DMS53 (cell line): Measurements from ENCODE around the gene OGN.

Source experiments
- DNase-seq: peaks from one replicate; lab custom pipeline; 2025; lab: John Stamatoyannopoulos, UW

OGN gene

GRCh38 chr9:92402826-92403745, 1.3 kb downstream of the OGN start:
- DNase-seq = no peak

DNA sequence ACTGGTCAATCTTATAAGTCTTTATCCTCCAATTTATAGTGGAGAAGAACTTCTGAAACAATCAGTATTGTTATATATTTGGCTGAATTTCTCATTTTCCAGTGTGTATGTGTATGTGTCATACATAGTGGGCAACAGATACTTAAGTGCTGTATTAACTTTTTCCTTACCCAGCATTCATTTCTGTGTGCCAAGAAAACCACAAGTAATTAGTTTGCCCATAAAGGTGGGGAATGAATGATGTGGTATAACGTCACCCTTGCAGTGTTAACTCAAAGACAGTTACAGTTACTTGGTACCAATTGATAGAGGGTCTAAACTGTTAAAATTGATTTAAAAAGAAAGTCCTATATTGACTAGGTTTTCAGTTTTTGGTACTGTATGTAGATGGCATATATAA, 2.0 kb downstream of the OGN start:
- DNase-seq = no peak

GRCh38 chr9:92397853-92398252, 6.5 kb downstream of the OGN start:
- DNase-seq = no peak

GRCh38 chr9:92395617-92396016, 8.8 kb downstream of the OGN start:
- DNase-seq = no peak

DNA sequence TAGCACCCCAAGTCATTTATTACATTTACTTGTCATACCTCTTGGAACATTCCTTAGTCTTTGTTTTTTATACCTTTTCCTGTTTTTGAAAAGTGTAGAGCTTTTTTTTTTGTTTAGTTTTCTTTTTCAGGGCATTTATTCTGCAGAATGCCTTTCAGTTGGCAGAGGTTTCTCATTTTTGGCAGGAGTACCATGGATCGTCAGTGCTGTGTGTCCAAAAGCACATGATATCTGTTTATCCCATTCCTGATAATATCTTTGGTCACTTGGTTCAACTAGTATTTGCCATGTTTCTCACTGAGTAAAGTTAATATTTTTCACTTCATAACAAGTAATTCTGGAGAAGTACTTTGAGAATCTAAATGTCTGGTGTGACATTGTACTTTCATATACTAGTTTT, 10.7 kb downstream of the OGN start:
- no peak for DNase-seq

GRCh38 chr9:92392690-92393089, 11.7 kb downstream of the OGN start:
- no peak for DNase-seq

GRCh38 chr9:92385953-92386352, 18.4 kb downstream of the OGN start:
- DNase-seq = no peak

DNA sequence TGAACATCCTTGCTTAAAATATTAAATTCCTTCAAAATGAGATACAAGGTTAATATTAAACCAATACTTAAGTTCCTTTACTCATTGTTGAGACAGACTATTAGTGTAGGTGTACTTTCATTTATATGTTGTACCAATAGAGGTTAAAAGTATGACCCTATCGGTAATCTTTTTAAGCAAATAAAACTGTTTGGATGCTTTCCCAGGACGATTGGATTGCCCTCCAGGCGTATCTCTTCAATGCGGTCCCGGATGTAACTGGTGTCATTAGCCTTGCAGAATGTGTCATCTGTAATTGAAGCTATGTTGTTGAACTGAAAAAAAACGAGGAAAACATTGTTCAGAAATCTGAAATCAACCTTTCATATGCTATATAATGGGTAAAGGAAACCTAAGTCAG, 18.9 kb downstream of the OGN start:
- no peak for DNase-seq

DNA sequence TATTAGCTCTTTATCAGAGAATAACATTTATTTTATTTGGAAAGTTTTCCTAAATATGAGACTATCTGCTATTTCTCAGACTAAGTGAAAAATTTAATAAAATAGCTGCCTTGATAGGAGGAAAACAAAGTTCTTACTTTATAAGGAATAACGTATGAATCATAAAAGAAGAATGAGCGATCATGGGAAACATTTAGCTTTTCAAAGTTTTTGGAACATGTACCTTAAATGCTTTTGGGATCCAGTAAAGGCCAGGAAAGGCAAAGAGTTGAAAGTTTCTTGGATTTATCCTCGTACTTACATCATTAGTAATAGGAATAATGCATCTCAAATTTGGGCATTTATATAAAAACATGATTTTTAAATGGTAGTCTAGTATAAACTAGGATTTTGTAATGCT, 19.4 kb downstream of the OGN start:
- DNase-seq = no peak

- DNase-seq = no peak
Observed at GRCh38 chr9:92384375-92384774, 20.0 kb downstream of the OGN start.

DNA sequence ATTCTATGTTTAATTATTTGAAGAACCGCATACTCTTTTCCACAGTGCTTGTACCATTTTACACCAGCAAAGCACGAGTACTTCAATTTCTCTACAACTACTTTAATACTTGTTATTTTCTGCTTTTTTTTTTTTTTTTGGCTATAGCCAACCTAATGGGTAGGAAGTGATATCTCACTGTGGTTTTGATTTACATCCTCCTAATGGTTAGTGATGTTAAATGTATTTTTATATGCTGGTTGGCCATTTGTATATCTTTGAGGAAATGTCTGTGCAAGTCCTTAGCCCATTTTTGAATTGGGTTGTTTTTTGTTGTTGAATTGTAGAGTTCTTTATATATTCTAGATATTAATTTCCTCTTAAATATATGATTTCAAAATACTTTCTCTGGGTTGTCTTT, 22.6 kb downstream of the OGN start:
- DNase-seq = no peak

DNA sequence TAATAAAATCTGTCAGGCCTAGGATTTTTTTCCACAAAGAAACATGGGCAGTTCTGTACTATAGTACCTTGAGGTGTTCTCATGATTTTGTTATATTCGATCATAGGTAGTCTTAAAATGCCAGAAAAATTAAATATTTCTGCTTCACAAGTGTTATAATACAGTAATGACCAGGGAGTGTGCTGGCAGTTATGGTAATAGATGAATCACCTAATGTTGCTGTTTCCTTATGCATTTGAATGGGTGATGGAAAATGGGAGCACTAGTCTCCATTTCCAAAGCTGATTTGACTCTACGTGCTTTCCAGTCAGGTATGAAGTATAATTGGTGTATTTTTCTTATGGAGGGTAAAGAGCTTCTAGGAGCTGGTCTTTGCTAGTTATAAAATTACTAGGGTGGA, 23.8 kb downstream of the OGN start:
- no peak for DNase-seq

GRCh38 chr9:92378865-92379560, 25.4 kb downstream of the OGN start:
- DNase-seq = peak; percentile 73

DNA sequence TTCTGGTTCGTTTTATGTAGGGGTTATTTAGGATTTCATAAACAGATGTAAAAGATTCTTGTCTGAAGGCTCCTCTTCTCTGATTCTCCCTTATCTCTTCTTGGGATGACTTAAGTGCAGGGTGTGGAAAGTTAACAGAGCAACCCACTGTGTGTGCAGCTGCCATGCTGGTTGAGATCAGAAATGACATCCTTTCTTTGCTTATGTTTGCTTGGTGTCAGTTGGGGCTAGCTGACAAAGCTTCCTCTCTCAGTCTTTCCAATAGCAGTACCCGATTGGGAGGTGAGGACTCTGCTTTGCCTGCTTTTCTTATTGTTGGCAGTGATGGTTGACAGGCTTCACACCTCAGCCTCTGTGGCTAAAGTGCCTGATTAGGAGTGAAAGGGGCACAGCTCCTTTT, 26.5 kb downstream of the OGN start:
- DNase-seq = peak; percentile 21

DNA sequence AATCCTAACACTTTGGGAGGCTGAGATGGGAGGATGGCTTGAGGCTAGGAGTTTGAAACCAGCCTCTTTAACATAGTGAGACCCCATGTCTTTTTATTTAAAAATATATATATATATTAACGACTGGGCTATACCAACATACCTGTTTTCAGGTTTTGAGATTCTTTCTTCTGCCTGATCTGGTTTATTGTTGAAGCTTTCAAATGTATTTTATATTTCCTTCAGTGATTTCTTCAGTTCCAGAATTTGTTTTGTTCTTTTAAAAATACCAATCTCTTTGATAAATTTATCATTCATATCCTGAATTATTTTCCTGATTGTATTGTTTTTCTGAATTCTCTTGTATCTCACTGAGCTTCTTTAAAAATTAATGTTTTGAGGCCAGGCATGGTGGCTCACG, 31.2 kb downstream of the OGN start:
- no peak for DNase-seq

GRCh38 chr9:92369075-92369474, 35.3 kb downstream of the OGN start:
- DNase-seq = no peak

- no peak for DNase-seq
Observed at GRCh38 chr9:92360083-92360482, 44.3 kb downstream of the OGN start.

DNA sequence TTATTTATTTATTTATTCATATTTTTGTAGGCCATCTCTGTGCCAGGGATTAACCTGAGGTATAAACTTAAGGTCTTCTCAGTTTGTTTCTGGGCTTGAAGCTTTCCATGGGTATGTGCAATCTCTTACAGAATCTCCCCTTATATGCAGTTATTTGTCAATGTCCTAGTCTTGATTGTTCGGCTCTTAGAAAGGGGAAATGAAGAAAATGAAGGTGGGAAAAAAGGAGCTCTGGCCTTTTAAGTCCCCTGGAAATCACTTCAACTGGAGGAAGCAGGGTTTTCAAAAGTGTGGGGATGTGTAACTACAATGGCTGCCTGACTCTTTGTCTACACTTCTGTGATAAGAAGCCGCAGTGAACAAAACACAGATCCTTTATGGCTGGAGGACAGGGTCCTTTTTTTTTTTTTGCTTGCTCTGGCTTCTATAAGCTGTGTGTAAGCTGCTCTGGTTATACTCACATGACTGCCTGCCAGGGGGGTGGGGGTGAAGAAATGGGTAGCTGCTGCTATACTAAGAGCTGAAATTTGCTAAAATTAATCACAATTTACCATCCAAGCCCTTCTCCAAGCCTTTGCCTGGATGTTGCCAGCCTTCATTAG, 44.9 kb downstream of the OGN start:
- DNase-seq = no peak

GRCh38 chr9:92353051-92353450, 51.3 kb downstream of the OGN start:
- DNase-seq = no peak

DNA sequence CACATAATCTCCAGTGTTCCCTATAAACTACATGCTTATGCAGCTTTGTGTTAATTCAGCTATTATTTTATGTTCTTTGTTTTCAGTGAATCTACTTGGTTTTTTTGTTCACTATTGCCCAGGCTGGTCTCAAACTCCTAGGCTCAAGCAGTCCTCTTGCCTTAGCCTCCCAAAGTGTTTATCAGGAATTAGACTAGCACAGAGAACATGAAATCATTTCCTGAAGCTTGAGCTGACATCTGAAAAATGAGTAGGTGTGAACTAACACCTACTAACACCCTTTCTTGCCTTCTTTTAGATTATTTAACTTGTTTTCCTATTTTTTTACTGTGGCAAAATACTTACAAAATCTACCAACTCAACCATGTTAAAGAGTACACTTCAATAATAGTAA, 53.6 kb downstream of the OGN start:
- DNase-seq = no peak

GRCh38 chr9:92349771-92350739, 54.3 kb downstream of the OGN start:
- DNase-seq = no peak

- DNase-seq = no peak
Observed at GRCh38 chr9:92345582-92345981, 58.8 kb downstream of the OGN start.
